NCI-H2227 (cell line): ENCODE measurements around the gene ATAD2B.
A peak's percentile ranks its signal among the peaks of the same experiment; 100 is the strongest.
"Not testable (repeated sequence)": the region's sequence is repeated elsewhere in the genome, so short reads cannot be mapped to it uniquely, and the experiment has no call there.

Experiments
- DNase-seq: peaks from one replicate; lab custom pipeline; 2025; ENCODE audit not compliant: unreplicated experiment; lab: John Stamatoyannopoulos, UW

ATAD2B gene

GRCh38 chr2:23801396-23801795, 125.5 kb downstream of the ATAD2B start:
- no peak for DNase-seq

- no peak for DNase-seq
Measured at GRCh38 chr2:23794234-23794633, 132.7 kb downstream of the ATAD2B start.

- DNase-seq = no peak
Measured at GRCh38 chr2:23793476-23793875, 133.4 kb downstream of the ATAD2B start.

- DNase-seq = no peak
Measured at GRCh38 chr2:23791030-23791429, 135.9 kb downstream of the ATAD2B start.

- no peak for DNase-seq
Measured at GRCh38 chr2:23789012-23789411, 137.9 kb downstream of the ATAD2B start.

- no peak for DNase-seq
Measured at GRCh38 chr2:23788100-23788499, 138.8 kb downstream of the ATAD2B start.

- DNase-seq = no peak
Measured at GRCh38 chr2:23784971-23785370, 142.0 kb downstream of the ATAD2B start.

- no peak for DNase-seq
Measured at GRCh38 chr2:23782646-23783045, 144.3 kb downstream of the ATAD2B start.

- DNase-seq = no peak
Measured at GRCh38 chr2:23782126-23782525, 144.8 kb downstream of the ATAD2B start.

GRCh38 chr2:23780465-23780864, 146.5 kb downstream of the ATAD2B start:
- DNase-seq = not testable (repeated sequence)

GRCh38 chr2:23777826-23778225, 149.1 kb downstream of the ATAD2B start:
- no peak for DNase-seq

- DNase-seq = no peak
Measured at GRCh38 chr2:23776021-23776420, 150.9 kb downstream of the ATAD2B start.

GRCh38 chr2:23772684-23773083, 154.2 kb downstream of the ATAD2B start:
- DNase-seq = no peak

- no peak for DNase-seq
Measured at GRCh38 chr2:23772056-23772455, 154.9 kb downstream of the ATAD2B start.

- DNase-seq = no peak
Measured at GRCh38 chr2:23769364-23769763, 157.6 kb downstream of the ATAD2B start.

- no peak for DNase-seq
Measured at GRCh38 chr2:23767876-23768621, 158.9 kb downstream of the ATAD2B start.

- no peak for DNase-seq
Measured at GRCh38 chr2:23762141-23762540, 164.8 kb downstream of the ATAD2B start.

- DNase-seq = no peak
Measured at GRCh38 chr2:23761638-23762037, 165.3 kb downstream of the ATAD2B start.

GRCh38 chr2:23760736-23761135, 166.2 kb downstream of the ATAD2B start:
- peak; percentile 38 for DNase-seq

- no peak for DNase-seq
Measured at GRCh38 chr2:23757686-23758433, 169.1 kb downstream of the ATAD2B start.

GRCh38 chr2:23756593-23757292, 170.2 kb downstream of the ATAD2B start:
- no peak for DNase-seq

GRCh38 chr2:23754970-23755369, 172.0 kb downstream of the ATAD2B start:
- no peak for DNase-seq
